Natural killer cell (primary cell): ENCODE measurements around the gene PPP1R14C. TPM values are rescaled to one million over a fixed set of nuclear protein-coding genes. Genes with fewer than 3 reads are reported as not detected.

Experiments
- ATAC-seq, 3 donors: fragments of 150-1000 bp in 2 of 3; fragments of 200-7000 bp in 1 of 3; cut with Tn5 transposase; 1 replicate in 1 of 3; 2 replicates in 2 of 3; pipeline ENCODE4 v1.10.0; 2021; ENCODE audit warnings: mild to moderate bottlenecking in 2 of 3, moderate library complexity in 2 of 3
- DNase-seq, 2 donors: peaks; one replicate each; pipeline versions ENCODE4 v3.0.0 to v3.0.0-alpha.2; 2013 to 2021; ENCODE audit warnings: mixed read lengths in 1 of 2
- H3K27ac ChIP-seq: one replicate; pipeline ENCODE4 v1.5.1; 2013; ENCODE audit warnings: mild to moderate bottlenecking, low read length
- H3K27me3 ChIP-seq: one replicate; pipeline ENCODE4 v1.6.1; 2013; ENCODE audit warnings: low read length; ENCODE audit not compliant: control insufficient read depth, insufficient read depth
- H3K36me3 ChIP-seq: one replicate; pipeline ENCODE4 v1.6.1; 2013; ENCODE audit warnings: low read length; ENCODE audit not compliant: control insufficient read depth, insufficient read depth
- H3K4me1 ChIP-seq: one replicate; pipeline ENCODE4 v1.6.1; 2013; ENCODE audit warnings: low read length; ENCODE audit not compliant: control insufficient read depth, insufficient read depth
- H3K4me3 ChIP-seq: one replicate; pipeline ENCODE4 v1.5.1; 2013; ENCODE audit warnings: low read length
- H3K9me3 ChIP-seq: one replicate; pipeline ENCODE4 v1.6.1; 2013; ENCODE audit warnings: low read length; ENCODE audit not compliant: control insufficient read depth, insufficient read depth
- H3K27ac Mint-ChIP-seq, 2 donors: one replicate each; pipeline ENCODE4 v1.8.0; 2022; ENCODE audit warnings: mild to moderate bottlenecking in 2 of 2, mixed read lengths in 2 of 2, moderate library complexity in 1 of 2
- H3K27me3 Mint-ChIP-seq, 2 donors: one replicate each; pipeline ENCODE4 v1.8.0; 2022; ENCODE audit warnings: low read depth in 2 of 2, mixed read lengths in 2 of 2
- H3K36me3 Mint-ChIP-seq: one replicate; pipeline ENCODE4 v1.8.0; 2022; ENCODE audit warnings: mixed read lengths
- H3K4me1 Mint-ChIP-seq, 2 donors: one replicate each; pipeline ENCODE4 v1.8.0; 2022; ENCODE audit warnings: mixed read lengths in 2 of 2
- H3K4me3 Mint-ChIP-seq: one replicate; pipeline ENCODE4 v1.8.0; 2022; ENCODE audit warnings: mild to moderate bottlenecking, moderate library complexity, mixed read lengths
- H3K9me3 Mint-ChIP-seq, 2 donors: one replicate each; pipeline ENCODE4 v1.8.0; 2022; ENCODE audit warnings: mixed read lengths in 2 of 2
- WGBS: methylation state at CpG from one replicate; pipeline ENCODE4 v1.1.7; 2013; ENCODE audit warnings: missing lambda C conversion rate; ENCODE audit not compliant: insufficient coverage; 5-methylcytosine and 5-hydroxymethylcytosine counted together
- intact Hi-C: fragments of 100-400 bp; cut with micrococcal nuclease; formaldehyde crosslinking; loops from one replicate; pipeline ENCODE4 v1.14.2; 2022
- total RNA-seq, 4 donors: library from RNA; stranded (reverse); fragments of 120-200 nt in 1 of 4; gene quantifications; one replicate each; pipeline versions ENCODE4 v1.2.3 to v1.2.4, GENCODE V29; 2013 to 2022
- TF ChIP-seq, protein P1 (sequence below): fragments of 200-600 bp; IDR thresholded peaks from one replicate; pipeline ENCODE4 v1.8.0; 2022; ENCODE audit warnings: antibody characterized with exemption

The PPP1R14C gene
- total RNA-seq, 3 donors from 2014 or later (not counting 1 experiment from before 2014, with no cell fraction given) = not detected

- TF ChIP-seq, protein P1, sequence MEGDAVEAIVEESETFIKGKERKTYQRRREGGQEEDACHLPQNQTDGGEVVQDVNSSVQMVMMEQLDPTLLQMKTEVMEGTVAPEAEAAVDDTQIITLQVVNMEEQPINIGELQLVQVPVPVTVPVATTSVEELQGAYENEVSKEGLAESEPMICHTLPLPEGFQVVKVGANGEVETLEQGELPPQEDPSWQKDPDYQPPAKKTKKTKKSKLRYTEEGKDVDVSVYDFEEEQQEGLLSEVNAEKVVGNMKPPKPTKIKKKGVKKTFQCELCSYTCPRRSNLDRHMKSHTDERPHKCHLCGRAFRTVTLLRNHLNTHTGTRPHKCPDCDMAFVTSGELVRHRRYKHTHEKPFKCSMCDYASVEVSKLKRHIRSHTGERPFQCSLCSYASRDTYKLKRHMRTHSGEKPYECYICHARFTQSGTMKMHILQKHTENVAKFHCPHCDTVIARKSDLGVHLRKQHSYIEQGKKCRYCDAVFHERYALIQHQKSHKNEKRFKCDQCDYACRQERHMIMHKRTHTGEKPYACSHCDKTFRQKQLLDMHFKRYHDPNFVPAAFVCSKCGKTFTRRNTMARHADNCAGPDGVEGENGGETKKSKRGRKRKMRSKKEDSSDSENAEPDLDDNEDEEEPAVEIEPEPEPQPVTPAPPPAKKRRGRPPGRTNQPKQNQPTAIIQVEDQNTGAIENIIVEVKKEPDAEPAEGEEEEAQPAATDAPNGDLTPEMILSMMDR = no peak
- Mint-ChIP-seq H3K9me3 (no peaks in the 10 kb centered on the region), H3K27ac (no peak overlapping the region), H3K4me1 (peaks cover 8 to 15% of the 10 kb centered on the region in 2 donors), H3K4me3 (no peak overlapping the region), H3K36me3 (no peaks in the 10 kb centered on the region), H3K27me3 (no peaks in the 10 kb centered on the region)
- intact Hi-C loops = no loop called here
- no peak for ATAC-seq
- Histone ChIP-seq H3K9me3 (no peaks in the 10 kb centered on the region), H3K36me3 (no peaks in the 10 kb centered on the region), H3K4me1 (peaks cover 9% of the 10 kb centered on the region), H3K4me3 (no peak overlapping the region), H3K27me3 (peaks cover 3% of the 10 kb centered on the region), H3K27ac (no peak overlapping the region)
- DNase-seq = no peak
- WGBS = 91% methylated on average over 6 of the region's 6 CpGs
Observed at GRCh38 chr6:150200428-150201100, 57.7 kb downstream of the PPP1R14C start.

- DNase-seq (no peak), ATAC-seq (no peak)
- intact Hi-C loops = no loop called here
- H3K4me3 Mint-ChIP-seq = no peak overlapping the region
- peaks cover 0 to 2% of the 10 kb centered on the region in 2 donors for H3K27me3 Mint-ChIP-seq
- no peak overlapping the region for H3K27ac ChIP-seq
- peaks cover 8 to 15% of the 10 kb centered on the region in 2 donors for H3K4me1 Mint-ChIP-seq
- H3K4me1 ChIP-seq = peaks cover 9% of the 10 kb centered on the region
- H3K9me3 Mint-ChIP-seq = no peaks in the 10 kb centered on the region
- no peaks in the 10 kb centered on the region for H3K36me3 ChIP-seq
- 93% methylated on average over 8 of the region's 8 CpGs for WGBS
- H3K4me3 ChIP-seq = no peak overlapping the region
- TF ChIP-seq, protein P1 = no peak
- H3K36me3 Mint-ChIP-seq = no peaks in the 10 kb centered on the region
- H3K9me3 ChIP-seq = no peaks in the 10 kb centered on the region
- peaks cover 3% of the 10 kb centered on the region for H3K27me3 ChIP-seq
- no peak overlapping the region for H3K27ac Mint-ChIP-seq
Observed at GRCh38 chr6:150201285-150201684, 58.4 kb downstream of the PPP1R14C start.

- ATAC-seq (no peak), DNase-seq (no peak)
- Histone ChIP-seq H3K27ac (no peak overlapping the region), H3K27me3 (peaks cover 3% of the 10 kb centered on the region), H3K9me3 (no peaks in the 10 kb centered on the region), H3K4me1 (peaks cover 9% of the 10 kb centered on the region), H3K4me3 (no peak overlapping the region), H3K36me3 (no peaks in the 10 kb centered on the region)
- Mint-ChIP-seq H3K36me3 (no peaks in the 10 kb centered on the region), H3K27me3 (peaks cover 0 to 2% of the 10 kb centered on the region in 2 donors), H3K9me3 (no peaks in the 10 kb centered on the region), H3K4me3 (no peak overlapping the region), H3K27ac (no peak overlapping the region), H3K4me1 (peaks cover 8 to 15% of the 10 kb centered on the region in 2 donors)
- TF ChIP-seq, protein P1 = no peak
- WGBS = 94% methylated on average over 8 of the region's 9 CpGs
- intact Hi-C loops = no loop called here
Observed at GRCh38 chr6:150201772-150202329, 59.0 kb downstream of the PPP1R14C start.
